GM23338 (cell line): ENCODE measurements around the gene SNTG2. TPM values are rescaled to one million over a fixed set of nuclear protein-coding genes. Genes with fewer than 3 reads are reported as not detected.

ENCODE experiments used
- ATAC-seq: fragments of 200-7000 bp; cut with Tn5 transposase; 3 replicates; pipeline ENCODE4 v1.9.1; 2020
- DNase-seq: peaks from one replicate; pipeline ENCODE4 v3.0.0-alpha.2; 2015; ENCODE audit warnings: low spot score
- H2AFZ ChIP-seq: fragments of 200-600 bp; sonication (generic); 2 replicates; pipeline ENCODE4 v1.8.0; 2016; ENCODE audit warnings: antibody characterized with exemption, mild to moderate bottlenecking, moderate library complexity
- H3F3A ChIP-seq: fragments of 200-600 bp; sonication (generic); replicated peaks from 2 replicates; pipeline ENCODE4 v1.8.0; 2017; ENCODE audit warnings: antibody characterized with exemption, mixed run types, low read depth
- H3K27ac ChIP-seq: fragments of 200-600 bp; sonication (generic); 2 replicates; pipeline ENCODE4 v1.6.1; 2016; ENCODE audit warnings: low read depth
- H3K27me3 ChIP-seq: fragments of 200-600 bp; sonication (generic); 2 replicates; pipeline ENCODE4 v1.8.0; 2016; ENCODE audit warnings: mild to moderate bottlenecking, mixed run types, moderate library complexity; ENCODE audit not compliant: insufficient read depth
- H3K36me3 ChIP-seq: fragments of 200-600 bp; sonication (generic); 2 replicates; pipeline ENCODE4 v1.8.0; 2016; ENCODE audit warnings: mild to moderate bottlenecking; ENCODE audit not compliant: insufficient read depth
- H3K4me1 ChIP-seq: fragments of 200-600 bp; sonication (generic); 2 replicates; pipeline ENCODE4 v1.8.0; 2016; ENCODE audit warnings: mild to moderate bottlenecking, moderate library complexity; ENCODE audit not compliant: insufficient read depth
- H3K4me2 ChIP-seq: fragments of 200-600 bp; sonication (generic); 2 replicates; pipeline ENCODE4 v1.7.1; 2017; ENCODE audit warnings: mixed run types
- H3K4me3 ChIP-seq: fragments of 200-600 bp; sonication (generic); 2 replicates; pipeline ENCODE4 v1.6.1; 2016; ENCODE audit warnings: mixed run types
- H3K79me2 ChIP-seq: fragments of 200-600 bp; sonication (generic); replicated peaks from 2 replicates; pipeline ENCODE4 v1.8.0; 2017; ENCODE audit warnings: mild to moderate bottlenecking; ENCODE audit not compliant: insufficient read depth
- H3K9me2 ChIP-seq: fragments of 200-600 bp; sonication (generic); 2 replicates; pipeline ENCODE4 v1.8.0; 2017; ENCODE audit not compliant: insufficient read depth
- H4K20me1 ChIP-seq: fragments of 200-600 bp; sonication (generic); replicated peaks from 2 replicates; pipeline ENCODE4 v1.8.0; 2017; ENCODE audit warnings: mild to moderate bottlenecking; ENCODE audit not compliant: insufficient read depth
- H3K27ac Mint-ChIP-seq: 2 replicates; pipeline ENCODE4 v1.8.0; 2020; ENCODE audit warnings: inconsistent platforms, mild to moderate bottlenecking, moderate library complexity, mixed read lengths
- H3K27me3 Mint-ChIP-seq: 3 replicates; pipeline ENCODE4 v1.8.0; 2022; ENCODE audit warnings: low read depth, mild to moderate bottlenecking, moderate library complexity, mixed read lengths, inconsistent platforms; ENCODE audit not compliant: insufficient read depth, poor library complexity
- H3K36me3 Mint-ChIP-seq: 3 replicates; pipeline ENCODE4 v1.8.0; 2021; ENCODE audit warnings: low read depth, mild to moderate bottlenecking, inconsistent platforms, moderate library complexity, mixed read lengths
- H3K4me1 Mint-ChIP-seq: 3 replicates; pipeline ENCODE4 v1.8.0; 2020; ENCODE audit warnings: mild to moderate bottlenecking, inconsistent platforms, mixed read lengths
- H3K4me3 Mint-ChIP-seq: 3 replicates; pipeline ENCODE4 v1.8.0; 2021; ENCODE audit warnings: moderate library complexity, mild to moderate bottlenecking, inconsistent platforms, mixed read lengths
- H3K9me3 Mint-ChIP-seq: 3 replicates; pipeline ENCODE4 v1.8.0; 2020; ENCODE audit warnings: moderate library complexity, mild to moderate bottlenecking, inconsistent platforms, mixed read lengths
- CREB1 ChIP-seq: fragments of 250-450 bp; sonication (Bioruptor Pico); IDR thresholded peaks from 2 replicates; pipeline ENCODE4 v1.5.0; 2020; ENCODE audit warnings: low read depth, mild to moderate bottlenecking, moderate library complexity
- ETS1 ChIP-seq: IDR thresholded peaks from 2 replicates; pipeline ENCODE4 v1.6.1; 2016; ENCODE audit warnings: antibody characterized with exemption
- EZH2phosphoT487 ChIP-seq: fragments of 200-600 bp; sonication (generic); IDR thresholded peaks from one replicate; pipeline ENCODE4 v1.8.1; 2018; ENCODE audit warnings: antibody characterized with exemption; ENCODE audit not compliant: unreplicated experiment
- NANOG ChIP-seq: IDR thresholded peaks from 2 replicates; pipeline ENCODE4 v1.6.1; 2016; ENCODE audit warnings: antibody characterized with exemption, borderline replicate concordance
- POLR2AphosphoS5 ChIP-seq: IDR thresholded peaks from 2 replicates; pipeline ENCODE4 v1.6.1; 2016; ENCODE audit warnings: antibody characterized with exemption, low read depth
- STAT1 ChIP-seq: IDR thresholded peaks from one replicate; pipeline ENCODE4 v1.6.1; 2016; ENCODE audit warnings: antibody characterized with exemption; ENCODE audit not compliant: unreplicated experiment
- ZNF114 ChIP-seq: fragments of 250-450 bp; sonication (Bioruptor Pico); IDR thresholded peaks from 2 replicates; pipeline ENCODE4 v1.5.0; 2020; ENCODE audit warnings: mild to moderate bottlenecking, moderate library complexity
- ZNF331 ChIP-seq: fragments of 250-450 bp; sonication (Bioruptor Pico); IDR thresholded peaks from 2 replicates; pipeline ENCODE4 v1.5.0; 2020; ENCODE audit warnings: low read depth, mild to moderate bottlenecking, moderate library complexity
- polyA plus RNA-seq: library from polyadenylated mRNA; unstranded; fragments of >200 nt; fragmentation: Nextera tagmentation; extraction: Ambion mirVana; gene quantifications from 2 replicates; pipeline ENCODE4 v1.2.1, GENCODE V29; 2016
- total RNA-seq: library from RNA; depleted of rRNA; stranded (reverse); fragments of >200 nt; shearing (Covaris generic); gene quantifications from 2 replicates; pipeline ENCODE4 v1.2.3, GENCODE V29; 2014
- TF ChIP-seq, protein P1 (sequence below), 2 experiments: fragments of 200-600 bp in 1 of 2; sonication (generic) in 1 of 2; conservative IDR thresholded peaks; 2 replicates each; pipeline versions ENCODE4 v1.5.1 to v1.6.1; 2016 to 2017; ENCODE audit warnings: antibody characterized with exemption in 2 of 2, low read depth in 2 of 2, mild to moderate bottlenecking in 2 of 2, moderate library complexity in 1 of 2
- TF ChIP-seq, protein P2 (sequence below): IDR thresholded peaks from one replicate; pipeline ENCODE4 v1.6.1; 2018; ENCODE audit warnings: antibody characterized with exemption; ENCODE audit not compliant: unreplicated experiment

Gene SNTG2
- total and polyA plus RNA-seq, 2 experiments from 2014 or later = 27.5 to 60.4 TPM

- Histone ChIP-seq H3K27me3 (no peaks in the 10 kb centered on the region), H3K27ac (no peak overlapping the region), H3K36me3 (no peaks in the 10 kb centered on the region), H3K9me2 (no peaks in the 10 kb centered on the region), H3K4me1 (peaks cover 34% of the 10 kb centered on the region), H3K79me2 (peaks cover 95% of the 10 kb centered on the region), H3F3A (0 out of 2 replicates have a peak, but pooled peaks cover 6% of the 10 kb centered on the region), H2AFZ (no peak overlapping the region), H3K4me2 (no peak overlapping the region), H4K20me1 (peaks cover 65% of the 10 kb centered on the region), H3K4me3 (no peak overlapping the region)
- peaks cover 51% of the 10 kb centered on the region for H3K4me1 Mint-ChIP-seq
- no peak overlapping the region for H3K27ac Mint-ChIP-seq
- H3K36me3 Mint-ChIP-seq = peaks cover 4% of the 10 kb centered on the region; the same call in 1 of the 3 replicates
- ATAC-seq (no peak), DNase-seq (no peak)
- H3K9me3 Mint-ChIP-seq = no peaks in the 10 kb centered on the region
- no peak overlapping the region for H3K4me3 Mint-ChIP-seq
- H3K27me3 Mint-ChIP-seq = peaks cover 7% of the 10 kb centered on the region
- TF ChIP-seq POLR2AphosphoS5 (no peak), EZH2phosphoT487 (no peak), STAT1 (no peak), CREB1 (no peak), NANOG (no peak), ZNF331 (no peak), ETS1 (no peak)
- TF ChIP-seq, protein P1, sequence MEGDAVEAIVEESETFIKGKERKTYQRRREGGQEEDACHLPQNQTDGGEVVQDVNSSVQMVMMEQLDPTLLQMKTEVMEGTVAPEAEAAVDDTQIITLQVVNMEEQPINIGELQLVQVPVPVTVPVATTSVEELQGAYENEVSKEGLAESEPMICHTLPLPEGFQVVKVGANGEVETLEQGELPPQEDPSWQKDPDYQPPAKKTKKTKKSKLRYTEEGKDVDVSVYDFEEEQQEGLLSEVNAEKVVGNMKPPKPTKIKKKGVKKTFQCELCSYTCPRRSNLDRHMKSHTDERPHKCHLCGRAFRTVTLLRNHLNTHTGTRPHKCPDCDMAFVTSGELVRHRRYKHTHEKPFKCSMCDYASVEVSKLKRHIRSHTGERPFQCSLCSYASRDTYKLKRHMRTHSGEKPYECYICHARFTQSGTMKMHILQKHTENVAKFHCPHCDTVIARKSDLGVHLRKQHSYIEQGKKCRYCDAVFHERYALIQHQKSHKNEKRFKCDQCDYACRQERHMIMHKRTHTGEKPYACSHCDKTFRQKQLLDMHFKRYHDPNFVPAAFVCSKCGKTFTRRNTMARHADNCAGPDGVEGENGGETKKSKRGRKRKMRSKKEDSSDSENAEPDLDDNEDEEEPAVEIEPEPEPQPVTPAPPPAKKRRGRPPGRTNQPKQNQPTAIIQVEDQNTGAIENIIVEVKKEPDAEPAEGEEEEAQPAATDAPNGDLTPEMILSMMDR (conservative IDR thresholded peaks at IDR 0.05; ENCODE audit: low read depth in 2 of 2) = no peak
- TF ChIP-seq, protein P2, sequence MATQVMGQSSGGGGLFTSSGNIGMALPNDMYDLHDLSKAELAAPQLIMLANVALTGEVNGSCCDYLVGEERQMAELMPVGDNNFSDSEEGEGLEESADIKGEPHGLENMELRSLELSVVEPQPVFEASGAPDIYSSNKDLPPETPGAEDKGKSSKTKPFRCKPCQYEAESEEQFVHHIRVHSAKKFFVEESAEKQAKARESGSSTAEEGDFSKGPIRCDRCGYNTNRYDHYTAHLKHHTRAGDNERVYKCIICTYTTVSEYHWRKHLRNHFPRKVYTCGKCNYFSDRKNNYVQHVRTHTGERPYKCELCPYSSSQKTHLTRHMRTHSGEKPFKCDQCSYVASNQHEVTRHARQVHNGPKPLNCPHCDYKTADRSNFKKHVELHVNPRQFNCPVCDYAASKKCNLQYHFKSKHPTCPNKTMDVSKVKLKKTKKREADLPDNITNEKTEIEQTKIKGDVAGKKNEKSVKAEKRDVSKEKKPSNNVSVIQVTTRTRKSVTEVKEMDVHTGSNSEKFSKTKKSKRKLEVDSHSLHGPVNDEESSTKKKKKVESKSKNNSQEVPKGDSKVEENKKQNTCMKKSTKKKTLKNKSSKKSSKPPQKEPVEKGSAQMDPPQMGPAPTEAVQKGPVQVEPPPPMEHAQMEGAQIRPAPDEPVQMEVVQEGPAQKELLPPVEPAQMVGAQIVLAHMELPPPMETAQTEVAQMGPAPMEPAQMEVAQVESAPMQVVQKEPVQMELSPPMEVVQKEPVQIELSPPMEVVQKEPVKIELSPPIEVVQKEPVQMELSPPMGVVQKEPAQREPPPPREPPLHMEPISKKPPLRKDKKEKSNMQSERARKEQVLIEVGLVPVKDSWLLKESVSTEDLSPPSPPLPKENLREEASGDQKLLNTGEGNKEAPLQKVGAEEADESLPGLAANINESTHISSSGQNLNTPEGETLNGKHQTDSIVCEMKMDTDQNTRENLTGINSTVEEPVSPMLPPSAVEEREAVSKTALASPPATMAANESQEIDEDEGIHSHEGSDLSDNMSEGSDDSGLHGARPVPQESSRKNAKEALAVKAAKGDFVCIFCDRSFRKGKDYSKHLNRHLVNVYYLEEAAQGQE = no peak
Measured at GRCh38 chr2:961786-962185, 11.1 kb downstream of the SNTG2 start.

DNA sequence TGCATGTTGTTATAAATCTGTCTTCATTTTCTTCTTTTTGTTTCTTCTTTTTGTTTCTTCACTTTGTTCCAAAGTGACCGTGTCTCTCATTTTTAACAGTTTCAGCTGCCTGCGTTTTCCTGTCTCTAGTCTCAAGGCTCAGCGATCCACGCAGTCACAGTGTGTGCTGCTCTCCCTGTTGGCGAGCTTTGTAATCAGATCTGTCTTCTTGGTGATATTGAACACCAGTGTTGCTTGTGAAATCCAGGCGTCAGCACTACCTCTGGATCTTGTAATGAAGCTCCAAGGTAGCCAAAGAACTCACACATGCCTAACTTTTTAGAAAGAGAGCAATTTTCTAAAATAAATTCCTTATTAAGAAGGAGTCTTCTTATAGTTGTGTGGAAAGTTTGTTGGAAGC is 13.2 kb downstream of the SNTG2 start:
- Histone ChIP-seq H3K36me3 (no peaks in the 10 kb centered on the region), H3K9me2 (no peaks in the 10 kb centered on the region), H3K27me3 (no peaks in the 10 kb centered on the region), H3K4me1 (peaks cover 18% of the 10 kb centered on the region), H3K79me2 (peaks cover 95% of the 10 kb centered on the region), H3K4me2 (no peak overlapping the region), H4K20me1 (peaks cover 67% of the 10 kb centered on the region), H3K4me3 (no peak overlapping the region), H3F3A (0 out of 2 replicates have a peak, but pooled peaks cover 3% of the 10 kb centered on the region), H3K27ac (no peak overlapping the region), H2AFZ (no peak overlapping the region)
- Mint-ChIP-seq H3K4me1 (peaks cover 34% of the 10 kb centered on the region), H3K9me3 (peaks cover 9% of the 10 kb centered on the region), H3K4me3 (no peak overlapping the region), H3K27me3 (peaks cover 4% of the 10 kb centered on the region), H3K36me3 (peaks cover 12% of the 10 kb centered on the region), H3K27ac (no peak overlapping the region)
- ATAC-seq = peak; percentile 27; the same call in 2 of the 3 replicates
- no peak for DNase-seq
- TF ChIP-seq, protein P1 (conservative IDR thresholded peaks at IDR 0.05; ENCODE audit: low read depth in 2 of 2) = no peak
- TF ChIP-seq ZNF114 (CRISPR knock-in tag) (no peak), ZNF331 (no peak)
